Stimulated activated CD8-positive, alpha-beta memory T cell treated with anti-CD3 and anti-CD28 coated beads, Interleukin-7, amount 100 ng/mL, for 1 hour (primary cell): ENCODE data around the gene ITGAL.
"Not testable (repeated sequence)": the region's sequence is repeated elsewhere in the genome, so short reads cannot be mapped to it uniquely, and the experiment has no call there.

Source experiments
- DNase-seq, 2 donors: peaks; one replicate each; pipeline ENCODE4 v3.0.0-alpha.2; 2020; ENCODE audit warnings: low read depth in 2 of 2

Gene ITGAL

GRCh38 chr16:30457743-30458560 lies 14.6 kb upstream of the ITGAL start:
- no peak for DNase-seq

GRCh38 chr16:30458561-30459394 lies 13.8 kb upstream of the ITGAL start:
- DNase-seq = peak; percentile 43 to 52

- DNase-seq = no peak
Observed at GRCh38 chr16:30459456-30459855, 13.1 kb upstream of the ITGAL start.

GRCh38 chr16:30461426-30461825 lies 11.1 kb upstream of the ITGAL start:
- DNase-seq = not testable (repeated sequence)

GRCh38 chr16:30464078-30464477 lies 8.5 kb upstream of the ITGAL start:
- DNase-seq = no peak

- DNase-seq = no peak
Observed at GRCh38 chr16:30470170-30470512, 2.4 kb upstream of the ITGAL start.

GRCh38 chr16:30470632-30470995 lies 1.9 kb upstream of the ITGAL start:
- no peak for DNase-seq

GRCh38 chr16:30473231-30474073 lies 910 bp downstream of the ITGAL start:
- DNase-seq = no peak

GRCh38 chr16:30474074-30474452 lies 1.5 kb downstream of the ITGAL start:
- no peak for DNase-seq

GRCh38 chr16:30474684-30475083 lies 2.1 kb downstream of the ITGAL start:
- no peak for DNase-seq

GRCh38 chr16:30476991-30477390 lies 4.4 kb downstream of the ITGAL start:
- DNase-seq = no peak

- DNase-seq = not testable (repeated sequence)
Observed at GRCh38 chr16:30477773-30478172, 5.2 kb downstream of the ITGAL start.

GRCh38 chr16:30478766-30479478 lies 6.4 kb downstream of the ITGAL start:
- no peak for DNase-seq

GRCh38 chr16:30481381-30481780 lies 8.8 kb downstream of the ITGAL start:
- no peak for DNase-seq

GRCh38 chr16:30482366-30482765 lies 9.8 kb downstream of the ITGAL start:
- DNase-seq = no peak

- DNase-seq = no peak
Observed at GRCh38 chr16:30484887-30485286, 12.3 kb downstream of the ITGAL start.

- DNase-seq = no peak
Observed at GRCh38 chr16:30485818-30486436, 13.4 kb downstream of the ITGAL start.

GRCh38 chr16:30488764-30489605 lies 16.4 kb downstream of the ITGAL start:
- DNase-seq = no peak

GRCh38 chr16:30490210-30490609 lies 17.7 kb downstream of the ITGAL start:
- DNase-seq = no peak

- no peak for DNase-seq
Observed at GRCh38 chr16:30491229-30491628, 18.7 kb downstream of the ITGAL start.
